Adrenal gland (tissue), 5 donors: ENCODE measurements around the gene GAR1.

Experiments used
- CTCF ChIP-seq, 6 experiments: fragments of 450-650 bp in 4 of 6; fragments of 200-600 bp in 2 of 6; sonication (generic) in 1 of 6; IDR thresholded peaks; 1 replicate in 5 of 6; 2 replicates in 1 of 6; pipeline versions ENCODE4 v1.5.1 to v1.8.0; 2016 to 2021; ENCODE audit warnings: antibody characterized with exemption in 6 of 6, mild to moderate bottlenecking in 2 of 6, moderate library complexity in 1 of 6
- POLR2A ChIP-seq, 2 donors: fragments of 450-650 bp; IDR thresholded peaks; one replicate each; pipeline ENCODE4 v1.6.1; 2017; ENCODE audit warnings: antibody characterized with exemption in 2 of 2, mild to moderate bottlenecking in 2 of 2, moderate library complexity in 1 of 2
- donor health status: DM: no; HTN: no; CAD: no.

GRCh38 chr4:109861271-109861670 is 45.7 kb downstream of the GAR1 start:
- TF ChIP-seq CTCF (IDR thresholded peaks at IDR 0.05) (no peak), POLR2A (IDR thresholded peaks at IDR 0.05) (no peak)
